Measurements from ENCODE around the gene COL28A1.

GRCh38 chr7:7517754-7518153, 17.9 kb downstream of the COL28A1 start:
- TF ChIP-seq USF2 (CRISPR knock-in tag; IDR thresholded peaks at IDR 0.05) (no peak), CTCF (IDR thresholded peaks at IDR 0.05) (no peak), IRF1 (CRISPR knock-in tag; IDR thresholded peaks at IDR 0.05) (no peak), TEAD4 (CRISPR knock-in tag; IDR thresholded peaks at IDR 0.05) (no peak), ATF3 (CRISPR knock-in tag; conservative IDR thresholded peaks at IDR 0.05) (no peak), ZNF416 (CRISPR knock-in tag; IDR thresholded peaks at IDR 0.05) (no peak), SP1 (CRISPR knock-in tag; conservative IDR thresholded peaks at IDR 0.05) (no peak)
